Caki2 (cell line): ENCODE results near the gene IFI44L. TPM values are rescaled to one million over a fixed set of nuclear protein-coding genes. Genes with fewer than 3 reads are reported as not detected.
A peak's percentile ranks its signal among the peaks of the same experiment; 100 is the strongest.

Experiments used
- DNase-seq: peaks from one replicate; pipeline ENCODE4 v3.0.0-alpha.2; 2015; ENCODE audit warnings: low read depth
- in situ Hi-C: cut with HindIII; loops from 2 replicates; pipeline ENCODE4 v1.10.0; 2016; ENCODE audit warnings: low sequenced_read_pairs, low pct_unique_long_range_greater_than_20kb, mixed read lengths
- total RNA-seq: library from RNA; depleted of rRNA; stranded (reverse); fragments of >200 nt; shearing (Covaris generic); gene quantifications from 2 replicates; pipeline ENCODE4 v1.2.3, GENCODE V29; 2014; ENCODE audit warnings: low replicate concordance

Gene IFI44L
- total RNA-seq, 1 experiment from 2014 or later, result 9.0 TPM

DNA sequence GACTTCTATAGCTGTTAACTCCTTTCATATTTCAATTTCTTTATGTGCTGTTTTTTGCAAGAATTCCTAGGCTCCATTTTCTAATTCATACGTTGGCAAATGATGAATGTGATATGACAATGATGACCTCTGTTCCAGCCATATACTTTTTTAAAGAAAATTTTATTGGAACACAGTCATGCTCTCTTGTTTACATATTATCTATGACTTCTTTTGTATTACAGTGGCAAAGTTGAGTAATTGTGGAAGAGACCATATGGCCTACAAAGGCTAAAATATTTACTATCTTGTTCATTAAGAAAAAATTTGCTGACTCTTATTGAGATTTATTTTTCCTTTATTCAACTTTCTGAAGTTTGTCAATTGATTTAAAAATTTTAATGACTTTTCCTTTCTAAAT, 7.1 kb downstream of the IFI44L start:
- DNase-seq, result no peak
- in situ Hi-C loops, result no loop called here

DNA sequence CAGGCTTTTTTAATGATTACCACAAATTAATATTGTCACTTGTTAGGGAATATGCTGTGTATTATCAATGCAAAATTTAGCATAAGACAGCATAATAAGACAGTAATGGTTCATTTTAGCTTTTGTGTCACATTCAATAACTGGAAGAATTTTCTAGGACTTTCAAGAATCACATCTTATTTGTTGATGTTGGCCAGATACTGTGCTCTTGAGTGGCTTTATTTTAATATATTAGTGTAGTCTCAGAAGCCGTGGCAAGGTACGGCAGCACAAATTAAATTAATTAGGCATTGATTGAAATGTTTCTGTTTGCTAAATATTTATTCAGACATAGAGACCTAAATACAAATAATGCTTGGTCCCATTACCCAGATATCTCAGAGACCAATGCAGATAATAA, 10.4 kb downstream of the IFI44L start:
- in situ Hi-C loops, result no loop called here
- no peak for DNase-seq

DNA sequence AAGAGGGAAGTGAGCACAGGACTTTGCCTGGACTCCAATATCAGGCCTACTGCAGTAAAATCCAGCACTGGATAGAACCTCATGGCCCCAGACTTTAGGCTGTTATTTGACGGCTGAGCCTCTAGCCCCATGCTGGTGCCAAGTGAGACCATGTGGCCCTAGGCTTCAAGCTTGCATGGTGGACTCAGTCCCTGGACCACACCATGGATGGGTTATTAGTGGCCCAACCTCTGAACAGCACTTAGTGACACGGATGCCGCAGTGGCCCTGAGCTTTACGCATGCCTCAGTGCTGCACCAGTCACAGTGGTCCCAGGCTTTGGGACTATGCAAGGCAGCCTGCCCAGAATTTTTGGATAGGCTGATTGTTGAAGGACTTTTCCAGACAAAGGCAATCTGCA, 13.0 kb downstream of the IFI44L start:
- DNase-seq, result no peak
- in situ Hi-C loops, result no loop called here

DNA sequence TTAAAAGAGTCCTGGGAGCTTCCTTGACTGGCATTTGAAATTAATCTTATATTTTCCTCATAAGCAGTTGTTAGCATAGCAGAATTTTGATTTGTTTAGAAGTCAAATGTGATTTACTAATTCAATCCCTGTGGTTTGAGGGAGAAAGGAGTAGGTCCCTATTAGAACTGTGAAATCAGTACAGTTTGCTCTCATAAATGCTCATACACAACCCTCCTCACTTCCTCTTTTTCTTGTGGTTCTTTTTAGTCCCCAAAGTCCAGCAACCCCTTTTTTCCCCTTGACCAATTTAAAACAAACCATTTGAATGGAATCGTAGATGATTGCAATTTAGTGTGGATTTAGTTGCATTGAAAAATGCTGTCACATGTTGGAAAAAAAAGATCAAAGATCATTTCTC, 20.2 kb downstream of the IFI44L start:
- DNase-seq, result no peak
- in situ Hi-C loops, result no loop called here

DNA sequence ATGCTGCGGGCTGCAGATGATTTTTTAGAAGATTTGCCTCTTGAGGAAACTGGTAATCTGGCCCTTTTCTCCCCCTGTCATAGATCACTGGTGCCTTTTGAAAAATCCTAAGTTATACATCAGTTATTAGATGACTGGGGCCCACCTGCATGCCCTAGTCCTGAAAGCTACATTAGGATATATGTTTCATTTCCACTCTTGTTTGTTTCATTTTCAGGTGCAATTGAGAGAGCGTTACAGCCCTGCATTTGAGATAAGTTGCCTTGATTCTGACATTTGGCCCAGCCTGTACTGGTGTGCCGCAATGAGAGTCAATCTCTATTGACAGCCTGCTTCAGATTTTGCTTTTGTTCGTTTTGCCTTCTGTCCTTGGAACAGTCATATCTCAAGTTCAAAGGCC, 21.3 kb downstream of the IFI44L start:
- no peak for DNase-seq
- in situ Hi-C loops, result no loop called here

DNA sequence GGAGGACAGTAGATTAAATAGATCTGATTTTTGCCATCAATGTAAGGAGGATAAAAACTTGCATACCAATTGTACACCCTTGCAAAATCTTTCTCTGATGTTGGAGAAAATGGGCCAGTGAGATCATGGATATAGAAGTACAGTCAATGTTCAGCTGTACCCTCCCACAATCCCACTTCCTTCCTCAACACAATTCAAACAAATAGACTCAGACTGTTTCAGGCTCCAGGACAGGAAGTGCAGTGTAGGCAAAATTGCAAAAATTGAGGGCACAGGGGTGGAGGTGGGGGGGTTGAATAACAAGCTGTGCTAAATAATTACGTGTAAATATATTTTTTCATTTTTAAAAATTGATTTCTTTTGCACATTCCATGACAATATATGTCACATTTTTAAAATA, 25.5 kb downstream of the IFI44L start:
- no peak for DNase-seq
- in situ Hi-C loops, result no loop called here

DNA sequence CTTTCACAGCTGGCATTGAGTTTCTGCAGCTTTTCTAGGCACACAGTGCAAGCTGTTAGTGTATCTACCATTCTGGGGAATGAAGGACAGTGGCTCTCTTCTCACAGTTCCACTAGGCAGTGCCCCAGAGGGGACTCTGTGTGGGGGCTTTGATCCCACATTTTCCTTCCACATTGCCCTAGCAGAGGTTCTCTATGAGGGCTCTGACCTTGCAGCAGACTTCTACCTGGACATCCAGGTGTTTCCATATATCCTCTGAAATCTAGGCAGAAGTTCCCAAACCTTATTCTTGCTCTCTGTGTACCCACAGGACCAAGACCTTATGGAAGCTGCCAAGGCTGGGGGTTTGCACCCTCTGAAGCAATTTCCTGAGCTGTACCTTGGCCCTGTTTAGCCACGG, 27.0 kb downstream of the IFI44L start:
- DNase-seq, result no peak
- in situ Hi-C loops, result no loop called here

DNA sequence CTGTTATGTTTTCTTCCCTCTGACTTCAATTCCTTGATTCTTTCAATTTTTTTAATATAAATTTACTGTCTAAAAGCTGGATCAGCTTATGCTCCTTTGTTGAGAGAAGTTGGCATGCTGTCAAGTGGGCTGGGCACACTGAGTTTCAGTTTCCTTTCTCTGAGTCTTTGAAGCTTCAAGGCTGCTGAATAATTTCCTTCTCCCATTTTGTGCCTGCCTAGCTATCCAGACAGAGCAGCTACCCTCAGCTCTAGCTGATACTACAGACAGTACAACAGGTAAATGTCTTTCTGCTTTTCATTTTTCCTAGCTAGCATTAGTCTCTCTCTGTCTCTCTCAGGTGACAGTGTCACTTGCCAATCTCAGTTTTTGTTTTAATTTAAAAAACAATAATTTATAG, 29.4 kb downstream of the IFI44L start, which contains the start of gene IFI44:
IFI44 (plus strand) TSS at position 204 of the 400 bp plus-strand sequence. CDS start 365 bp downstream, outside the sequence.
- DNase-seq, result peak; percentile 42
- in situ Hi-C loops, result no loop called here

DNA sequence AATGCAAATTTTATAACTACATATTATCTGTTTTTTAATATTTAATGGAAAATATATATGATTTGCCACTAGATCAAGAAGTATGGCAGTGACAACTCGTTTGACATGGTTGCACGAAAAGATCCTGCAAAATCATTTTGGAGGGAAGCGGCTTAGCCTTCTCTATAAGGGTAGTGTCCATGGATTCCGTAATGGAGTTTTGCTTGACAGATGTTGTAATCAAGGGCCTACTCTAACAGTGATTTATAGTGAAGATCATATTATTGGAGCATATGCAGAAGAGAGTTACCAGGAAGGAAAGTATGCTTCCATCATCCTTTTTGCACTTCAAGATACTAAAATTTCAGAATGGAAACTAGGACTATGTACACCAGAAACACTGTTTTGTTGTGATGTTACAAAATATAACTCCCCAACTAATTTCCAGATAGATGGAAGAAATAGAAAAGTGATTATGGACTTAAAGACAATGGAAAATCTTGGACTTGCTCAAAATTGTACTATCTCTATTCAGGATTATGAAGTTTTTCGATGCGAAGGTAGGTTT, 29.9 kb downstream of the IFI44L start:
- DNase-seq, result no peak
- in situ Hi-C loops, result no loop called here

DNA sequence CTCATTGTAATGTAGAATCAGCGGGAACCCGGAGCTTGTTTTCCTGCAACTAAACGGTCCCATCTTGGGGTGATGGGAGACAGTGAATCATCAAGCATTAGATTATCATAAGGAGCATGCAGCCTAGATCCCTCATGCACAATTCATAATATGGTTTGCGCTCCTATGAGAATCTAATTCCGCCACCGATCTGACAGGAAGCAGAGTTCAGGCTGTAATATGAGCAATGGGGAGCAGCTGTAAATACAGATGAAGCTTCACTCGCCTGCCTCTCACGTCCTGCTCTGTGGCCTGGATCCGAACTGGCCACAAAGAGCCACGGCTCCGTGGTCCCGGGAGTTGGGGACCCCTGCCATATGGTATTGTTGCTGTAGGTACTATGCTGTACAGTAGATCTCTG, 31.0 kb downstream of the IFI44L start:
- in situ Hi-C loops, result no loop called here
- DNase-seq, result no peak

DNA sequence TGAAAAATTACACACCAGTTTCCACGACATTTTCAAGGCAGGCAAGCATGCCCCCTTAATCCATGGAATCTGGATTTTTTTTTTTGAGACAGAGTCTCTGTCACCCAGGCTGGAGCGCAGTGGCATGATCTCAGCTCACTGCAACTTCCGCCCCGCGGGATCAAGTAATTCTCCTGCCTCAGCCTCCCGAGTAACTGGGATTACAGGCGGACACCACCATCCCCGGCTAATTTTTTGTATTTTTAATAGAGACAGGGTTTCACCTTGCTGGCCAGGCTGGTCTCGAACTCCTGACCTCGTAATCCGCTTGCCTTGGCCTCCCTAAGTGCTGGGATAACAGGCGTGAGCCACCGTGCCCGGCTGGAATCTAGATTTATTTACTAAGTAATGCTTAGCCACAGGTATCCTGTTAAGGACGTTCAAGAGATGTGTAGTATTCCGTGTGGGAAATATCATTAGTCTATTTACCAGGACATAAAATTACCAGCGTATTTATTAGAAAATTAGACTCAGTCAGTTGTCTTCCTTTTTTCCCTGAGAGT, 31.8 kb downstream of the IFI44L start:
- no peak for DNase-seq
- in situ Hi-C loops, result no loop called here

DNA sequence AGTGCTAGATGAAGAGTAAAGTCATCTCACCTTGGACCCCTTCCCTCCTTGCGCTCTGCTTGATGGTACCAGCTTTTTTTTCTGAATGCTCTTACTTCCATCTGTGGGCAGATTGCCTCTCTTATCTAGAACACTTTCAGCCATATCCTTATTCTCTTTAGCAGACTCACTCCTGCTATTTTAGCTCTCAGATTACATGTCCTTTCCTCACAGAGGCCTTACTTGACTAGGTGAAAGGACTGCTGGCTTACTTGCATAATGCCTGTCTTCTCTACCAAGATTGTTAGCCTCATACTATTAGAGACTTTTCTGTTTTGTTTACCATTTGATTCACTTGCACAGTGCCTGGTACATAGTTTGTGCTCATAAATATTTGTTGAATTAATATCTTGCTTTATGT, 38.7 kb downstream of the IFI44L start:
- in situ Hi-C loops, result no loop called here
- DNase-seq, result no peak

DNA sequence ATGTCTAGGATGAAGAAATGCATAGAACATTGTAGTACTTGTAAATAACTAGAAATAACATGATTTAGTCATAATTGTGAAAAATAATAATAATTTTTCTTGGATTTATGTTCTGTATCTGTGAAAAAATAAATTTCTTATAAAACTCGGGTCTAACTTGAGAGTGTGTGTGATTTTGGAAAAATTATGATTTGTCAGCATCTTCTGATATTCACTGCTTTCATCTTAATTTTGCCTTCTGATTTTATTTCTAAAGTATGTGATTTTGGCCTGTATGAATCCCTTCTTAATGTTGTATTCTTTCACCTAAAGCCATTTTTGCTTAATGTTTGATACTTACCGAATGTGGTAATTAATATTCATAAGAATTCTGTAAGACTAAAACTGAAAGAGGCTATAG, 43.7 kb downstream of the IFI44L start:
- no peak for DNase-seq

DNA sequence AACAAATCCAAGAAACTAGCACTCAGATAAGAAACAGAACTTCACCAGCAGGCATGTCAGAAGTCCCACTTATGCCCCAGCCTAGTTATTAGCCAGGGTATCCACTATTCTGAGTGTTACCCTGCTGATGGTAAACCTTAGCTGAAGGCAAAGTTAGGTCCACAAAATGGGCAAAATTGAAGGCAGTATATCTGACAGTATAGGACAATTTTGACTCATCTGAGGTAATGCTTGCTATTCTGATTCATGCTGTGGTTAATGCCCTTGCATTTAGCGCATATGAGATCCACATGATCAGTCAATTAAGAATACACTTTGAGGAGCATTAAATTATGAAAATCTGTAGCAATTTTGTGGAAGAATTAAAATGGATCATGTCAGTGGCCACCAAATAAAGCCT, 44.5 kb downstream of the IFI44L start:
- DNase-seq, result no peak
- in situ Hi-C loops, result no loop called here

More for the DNA sequence above, 43.7 kb downstream of the IFI44L start:
- in situ Hi-C loops, result no loop called here

DNA sequence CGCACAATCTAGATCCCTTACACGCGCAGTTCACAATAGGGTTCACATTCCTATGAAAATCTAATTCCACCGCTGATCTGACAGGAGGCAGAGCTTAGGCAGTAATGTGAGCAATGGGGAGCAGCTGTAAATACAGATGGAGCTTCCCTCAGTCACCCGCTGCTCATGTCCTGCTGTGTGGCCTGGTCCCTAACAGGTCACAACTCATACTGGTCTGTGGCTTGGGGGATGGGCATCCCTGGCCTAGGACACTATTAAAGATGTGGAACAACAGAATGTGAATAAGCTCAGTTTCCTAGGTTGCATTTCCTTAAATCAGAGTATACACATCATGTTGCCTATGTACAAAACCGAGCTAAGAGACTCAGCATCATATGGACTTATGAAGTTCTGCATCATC, 45.6 kb downstream of the IFI44L start:
- DNase-seq, result no peak
- in situ Hi-C loops, result no loop called here

DNA sequence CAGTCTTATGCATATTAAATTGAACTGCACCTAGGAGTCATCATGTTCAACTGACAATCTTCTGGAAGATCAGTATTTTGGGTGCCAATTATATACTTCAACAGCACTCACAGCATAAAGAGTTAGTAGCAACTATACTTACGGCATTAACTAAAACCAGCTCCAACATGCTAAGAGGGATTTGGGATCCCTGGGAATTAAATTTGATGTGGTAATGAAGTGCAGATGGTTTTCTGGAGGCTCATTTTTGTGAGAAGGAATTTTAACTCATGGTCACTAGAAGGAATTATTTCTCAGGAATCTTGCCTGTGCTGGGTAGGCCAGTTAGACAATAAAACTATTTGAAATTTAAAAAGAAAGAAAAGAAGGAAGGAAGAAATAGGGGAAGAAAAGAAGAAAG, 47.7 kb downstream of the IFI44L start:
- no peak for DNase-seq
- in situ Hi-C loops, result no loop called here

DNA sequence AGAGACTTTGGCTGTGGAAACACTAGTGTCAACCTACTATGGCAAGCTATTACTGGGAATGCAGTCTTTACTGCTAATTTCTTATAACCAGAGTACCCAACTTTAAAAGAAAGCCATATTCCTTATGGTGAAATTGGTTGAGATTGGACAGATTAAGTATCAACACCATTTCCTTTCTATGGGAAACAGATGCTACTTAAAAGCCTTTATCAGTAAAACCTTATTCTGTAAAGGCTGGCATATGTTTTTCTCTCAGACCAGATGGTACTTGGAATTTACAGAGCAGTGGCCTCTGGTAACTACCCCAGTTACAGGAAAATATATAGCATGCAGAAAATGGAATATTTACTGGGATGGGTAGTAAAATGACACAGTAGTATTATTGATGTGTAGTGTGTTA, 48.2 kb downstream of the IFI44L start:
- in situ Hi-C loops, result no loop called here
- DNase-seq, result no peak

DNA sequence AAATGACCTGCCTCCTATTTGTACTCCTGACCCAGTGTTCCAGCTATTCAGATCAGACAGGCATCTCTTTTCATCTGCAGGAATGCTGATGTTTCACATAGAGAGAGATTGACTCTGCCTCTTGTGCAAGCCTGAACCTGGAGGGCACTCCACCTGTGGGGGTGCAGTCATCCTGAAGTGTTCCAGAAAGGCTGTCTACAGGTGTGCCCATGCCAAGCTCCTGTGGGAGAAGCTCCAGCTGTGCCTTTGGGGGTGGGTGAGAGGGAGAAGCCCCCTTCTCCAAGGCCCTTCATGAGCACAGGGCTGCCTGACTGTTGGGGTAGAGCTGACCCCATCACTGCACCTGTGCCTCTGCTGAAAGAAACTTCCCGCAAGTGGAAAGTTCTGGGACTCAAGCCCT, 52.2 kb downstream of the IFI44L start:
- DNase-seq, result no peak
- in situ Hi-C loops, result no loop called here

DNA sequence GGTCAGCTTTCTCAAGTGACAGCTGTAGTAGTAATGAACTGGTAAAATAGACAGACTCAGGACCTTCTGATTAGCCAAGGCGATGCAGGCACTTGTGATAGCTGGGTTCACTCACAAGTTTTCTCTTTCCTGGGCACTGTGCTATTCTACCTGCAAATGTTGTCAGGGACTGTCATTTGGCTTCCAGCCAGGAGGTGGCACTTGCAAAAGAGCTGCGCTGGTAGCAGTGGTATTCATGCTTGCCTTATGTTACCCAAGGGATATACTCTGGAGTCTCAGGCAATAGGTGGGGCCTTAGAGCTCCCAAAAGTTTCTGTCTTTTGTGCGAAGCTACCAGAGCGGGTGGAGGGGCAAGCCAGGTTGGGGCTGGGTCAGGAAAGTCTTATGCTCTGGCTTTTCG, 52.9 kb downstream of the IFI44L start:
- in situ Hi-C loops, result no loop called here
- no peak for DNase-seq

DNA sequence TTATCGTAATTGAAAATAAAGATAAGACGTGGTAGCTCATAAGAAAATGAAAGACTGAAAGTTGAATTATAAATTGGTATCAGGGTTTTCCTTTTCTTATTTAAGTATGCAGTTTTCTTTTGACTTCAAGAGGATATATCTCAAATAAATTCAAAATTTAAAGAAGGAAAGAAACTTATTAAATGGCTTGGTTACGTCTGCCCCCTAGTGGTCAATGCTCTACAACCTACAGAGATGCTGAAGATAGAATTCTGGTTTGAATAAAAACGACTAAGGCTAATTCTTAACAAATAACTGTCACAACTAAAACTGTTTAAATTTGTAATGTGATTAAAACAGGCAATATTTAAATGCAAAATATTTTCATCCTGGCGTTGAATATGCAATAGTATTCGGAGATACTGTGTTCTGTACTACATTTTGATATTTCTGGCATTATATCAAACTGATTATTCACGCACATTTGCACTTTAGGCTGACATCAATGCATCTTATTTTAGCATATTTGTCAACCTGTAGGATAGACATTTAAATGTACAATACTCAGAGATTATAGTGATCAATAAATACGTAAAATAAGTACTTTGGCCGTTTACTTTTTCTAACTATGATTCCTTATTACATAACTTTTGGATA, 56.2 kb downstream of the IFI44L start:
- DNase-seq, result peak; percentile 14
- in situ Hi-C loops, result no loop called here
